Ishikawa (cell line): ENCODE measurements around the gene PIK3CD.

Experiments used
- CEBPB ChIP-seq: IDR thresholded peaks from 2 replicates; pipeline ENCODE4 v1.6.1; 2012
- EGR1 ChIP-seq: IDR thresholded peaks from 2 replicates; pipeline ENCODE4 v1.6.1; 2012
- EP300 ChIP-seq: IDR thresholded peaks from 2 replicates; pipeline ENCODE4 v1.6.1; 2012; ENCODE audit warnings: borderline replicate concordance
- FOXM1 ChIP-seq: IDR thresholded peaks from 2 replicates; pipeline ENCODE4 v1.6.1; 2012; ENCODE audit warnings: low read depth, borderline replicate concordance
- USF1 ChIP-seq: IDR thresholded peaks from 2 replicates; pipeline ENCODE4 v1.6.1; 2012
- YY1 ChIP-seq: IDR thresholded peaks from 2 replicates; pipeline ENCODE4 v1.6.1; 2012; ENCODE audit warnings: low read depth
- TF ChIP-seq, protein P1 (sequence below): IDR thresholded peaks from 2 replicates; pipeline ENCODE4 v1.6.1; 2012
- TF ChIP-seq, protein P2 (sequence below): IDR thresholded peaks from 2 replicates; pipeline ENCODE4 v1.6.1; 2012; ENCODE audit warnings: low read depth, mild to moderate bottlenecking

GRCh38 chr1:9735800-9736199 lies 84.3 kb downstream of the PIK3CD start:
- no peak for TF ChIP-seq FOXM1
- TF ChIP-seq EGR1, result no peak
- TF ChIP-seq, protein P1, sequence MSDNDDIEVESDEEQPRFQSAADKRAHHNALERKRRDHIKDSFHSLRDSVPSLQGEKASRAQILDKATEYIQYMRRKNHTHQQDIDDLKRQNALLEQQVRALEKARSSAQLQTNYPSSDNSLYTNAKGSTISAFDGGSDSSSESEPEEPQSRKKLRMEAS, result no peak
- no peak for TF ChIP-seq USF1
- no peak for TF ChIP-seq YY1
- no peak for TF ChIP-seq CEBPB
- no peak for TF ChIP-seq EP300
- TF ChIP-seq, protein P2, sequence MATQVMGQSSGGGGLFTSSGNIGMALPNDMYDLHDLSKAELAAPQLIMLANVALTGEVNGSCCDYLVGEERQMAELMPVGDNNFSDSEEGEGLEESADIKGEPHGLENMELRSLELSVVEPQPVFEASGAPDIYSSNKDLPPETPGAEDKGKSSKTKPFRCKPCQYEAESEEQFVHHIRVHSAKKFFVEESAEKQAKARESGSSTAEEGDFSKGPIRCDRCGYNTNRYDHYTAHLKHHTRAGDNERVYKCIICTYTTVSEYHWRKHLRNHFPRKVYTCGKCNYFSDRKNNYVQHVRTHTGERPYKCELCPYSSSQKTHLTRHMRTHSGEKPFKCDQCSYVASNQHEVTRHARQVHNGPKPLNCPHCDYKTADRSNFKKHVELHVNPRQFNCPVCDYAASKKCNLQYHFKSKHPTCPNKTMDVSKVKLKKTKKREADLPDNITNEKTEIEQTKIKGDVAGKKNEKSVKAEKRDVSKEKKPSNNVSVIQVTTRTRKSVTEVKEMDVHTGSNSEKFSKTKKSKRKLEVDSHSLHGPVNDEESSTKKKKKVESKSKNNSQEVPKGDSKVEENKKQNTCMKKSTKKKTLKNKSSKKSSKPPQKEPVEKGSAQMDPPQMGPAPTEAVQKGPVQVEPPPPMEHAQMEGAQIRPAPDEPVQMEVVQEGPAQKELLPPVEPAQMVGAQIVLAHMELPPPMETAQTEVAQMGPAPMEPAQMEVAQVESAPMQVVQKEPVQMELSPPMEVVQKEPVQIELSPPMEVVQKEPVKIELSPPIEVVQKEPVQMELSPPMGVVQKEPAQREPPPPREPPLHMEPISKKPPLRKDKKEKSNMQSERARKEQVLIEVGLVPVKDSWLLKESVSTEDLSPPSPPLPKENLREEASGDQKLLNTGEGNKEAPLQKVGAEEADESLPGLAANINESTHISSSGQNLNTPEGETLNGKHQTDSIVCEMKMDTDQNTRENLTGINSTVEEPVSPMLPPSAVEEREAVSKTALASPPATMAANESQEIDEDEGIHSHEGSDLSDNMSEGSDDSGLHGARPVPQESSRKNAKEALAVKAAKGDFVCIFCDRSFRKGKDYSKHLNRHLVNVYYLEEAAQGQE, result no peak
